HEK293T (cell line): ENCODE results near the gene LINGO1.

ENCODE experiments used
- CTCF ChIA-PET: fragments of 350-600 bp; formaldehyde crosslinking; extraction: SDS; loops from one replicate; lab custom pipeline; 2021; ENCODE audit warnings: antibody characterized with exemption, inconsistent platforms; lab: Yijun Ruan, JAX
- POLR2A ChIA-PET: fragments of 350-600 bp; formaldehyde crosslinking; extraction: SDS; loops from one replicate; lab custom pipeline; 2020; ENCODE audit warnings: antibody characterized with exemption, inconsistent platforms; lab: Yijun Ruan, JAX
- DNase-seq: peaks from one replicate; pipeline ENCODE4 v3.0.0; 2012; ENCODE audit warnings: mixed read lengths; ENCODE audit errors: extremely low spot score
- ARNT ChIP-seq: fragments of 450-650 bp; IDR thresholded peaks from 2 replicates; pipeline ENCODE4 v1.6.1; 2017; ENCODE audit warnings: mild to moderate bottlenecking
- BHLHE40 ChIP-seq: fragments of 450-650 bp; IDR thresholded peaks from 2 replicates; pipeline ENCODE4 v1.6.1; 2016; ENCODE audit warnings: mild to moderate bottlenecking, moderate library complexity, borderline replicate concordance
- CTBP1 ChIP-seq: fragments of 450-650 bp; IDR thresholded peaks from 2 replicates; pipeline ENCODE4 v1.6.1; 2016; ENCODE audit warnings: borderline replicate concordance
- ELF4 ChIP-seq: fragments of 450-650 bp; IDR thresholded peaks from 2 replicates; pipeline ENCODE4 v1.6.1; 2017; ENCODE audit warnings: antibody characterized with exemption
- FOXA1 ChIP-seq: fragments of 450-650 bp; IDR thresholded peaks from 2 replicates; pipeline ENCODE4 v1.6.1; 2016; ENCODE audit warnings: mild to moderate bottlenecking
- FOXK2 ChIP-seq: fragments of 450-650 bp; IDR thresholded peaks from 2 replicates; pipeline ENCODE4 v1.6.1; 2016; ENCODE audit warnings: mild to moderate bottlenecking
- FOXM1 ChIP-seq: fragments of 450-650 bp; IDR thresholded peaks from 2 replicates; pipeline ENCODE4 v1.6.1; 2017; ENCODE audit warnings: mild to moderate bottlenecking, borderline replicate concordance
- HDGF ChIP-seq: fragments of 450-650 bp; IDR thresholded peaks from 2 replicates; pipeline ENCODE4 v1.6.1; 2017; ENCODE audit warnings: antibody characterized with exemption, borderline replicate concordance
- LEF1 ChIP-seq: fragments of 450-650 bp; IDR thresholded peaks from 2 replicates; pipeline ENCODE4 v1.6.1; 2017; ENCODE audit warnings: mild to moderate bottlenecking, borderline replicate concordance
- NFRKB ChIP-seq: fragments of 450-650 bp; IDR thresholded peaks from 2 replicates; pipeline ENCODE4 v1.6.1; 2016; ENCODE audit warnings: mild to moderate bottlenecking, moderate library complexity
- PKNOX1 ChIP-seq: fragments of 450-650 bp; IDR thresholded peaks from 2 replicates; pipeline ENCODE4 v1.6.1; 2016
- SP1 ChIP-seq: fragments of 450-650 bp; IDR thresholded peaks from 2 replicates; pipeline ENCODE4 v1.6.1; 2017
- SUZ12 ChIP-seq: fragments of 450-650 bp; IDR thresholded peaks from 2 replicates; pipeline ENCODE4 v1.6.1; 2016; ENCODE audit warnings: mild to moderate bottlenecking
- TARDBP ChIP-seq: fragments of 450-650 bp; IDR thresholded peaks from 2 replicates; pipeline ENCODE4 v1.6.1; 2016
- ZNF384 ChIP-seq: fragments of 450-650 bp; IDR thresholded peaks from 2 replicates; pipeline ENCODE4 v1.6.1; 2016

The LINGO1 gene

GRCh38 chr15:77620297-77620696 is 12.4 kb downstream of the LINGO1 start:
- no peak for TF ChIP-seq BHLHE40
- no peak for TF ChIP-seq ARNT
- no peak for TF ChIP-seq HDGF
- TF ChIP-seq PKNOX1, result no peak
- ChIA-PET CTCF (interaction anchor here (0.6 kb wide), 1 partner anchor 13 kb away, joined by 3 read pairs; the partner anchor contains the start of gene LINGO1), POLR2A (no interaction called here)
- no peak for DNase-seq

DNA sequence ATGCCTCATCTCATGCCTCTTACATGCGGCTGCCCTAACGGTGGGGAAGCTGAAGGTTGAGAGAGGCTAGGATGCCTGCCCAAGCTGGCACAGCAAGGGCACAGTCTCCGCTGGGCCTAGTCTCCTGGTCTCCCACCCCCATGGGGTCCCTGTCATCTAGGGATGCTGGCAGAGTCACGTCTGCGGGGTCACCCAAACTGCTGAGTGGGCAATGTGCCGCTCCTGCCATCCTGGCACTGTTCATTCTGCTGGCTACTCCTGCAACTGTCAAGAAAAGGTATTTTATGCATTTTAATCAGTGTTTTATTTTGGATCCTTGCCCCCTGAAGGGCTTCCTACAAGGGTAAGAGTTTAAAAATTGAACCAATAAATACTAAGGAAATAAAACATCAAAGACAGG is 12.8 kb downstream of the LINGO1 start:
- DNase-seq, result no peak
- CTCF ChIA-PET, result interaction anchor here (0.6 to 3.9 kb wide), 2 partner anchors 13 to 14 kb away, joined by 3 to 65 read pairs; partner anchors contain the start of gene LINGO1
- no peak for TF ChIP-seq TARDBP
- TF ChIP-seq SUZ12, result no peak
- TF ChIP-seq CTBP1, result no peak
- POLR2A ChIA-PET, result no interaction called here

- ChIA-PET POLR2A (interaction anchor here (1.0 to 1.7 kb wide), 3 partner anchors 10 to 203 kb away, joined by 4 to 9 read pairs (median 5); no protein-coding TSS in a partner anchor), CTCF (interaction anchor here (0.5 to 3.9 kb wide), 19 partner anchors 9 to 514 kb away, joined by 3 to 65 read pairs (median 4); partner anchors contain the start of gene LINGO1)
- TF ChIP-seq ARNT (no peak), FOXA1 (no peak), PKNOX1 (peak; percentile 67)
- DNase-seq, result peak; percentile 69
These were observed 15.1 kb downstream of the LINGO1 start for GRCh38 chr15:77617476-77618230.

- ChIA-PET POLR2A (no interaction called here), CTCF (interaction anchor here (0.8 to 3.9 kb wide), 2 partner anchors 10 to 205 kb away, joined by 3 to 65 read pairs; no protein-coding TSS in a partner anchor)
- no peak for DNase-seq
- TF ChIP-seq ELF4 (no peak), BHLHE40 (no peak), SP1 (no peak)
These were observed 16.6 kb downstream of the LINGO1 start for GRCh38 chr15:77616072-77616471.

- POLR2A ChIA-PET, result no interaction called here
- no peak for DNase-seq
- TF ChIP-seq HDGF (no peak), CTBP1 (no peak), FOXK2 (no peak), FOXM1 (no peak), NFRKB (no peak), BHLHE40 (no peak), ELF4 (no peak)
- CTCF ChIA-PET, result interaction anchor here (0.8 kb wide), 1 partner anchor 205 kb away, joined by 3 read pairs; no protein-coding TSS in a partner anchor
These were observed 17.2 kb downstream of the LINGO1 start for GRCh38 chr15:77615472-77615871.

- CTCF ChIA-PET, result no interaction called here
- DNase-seq, result no peak
- TF ChIP-seq ZNF384 (no peak), ELF4 (no peak), FOXA1 (no peak), SP1 (no peak), ARNT (no peak), CTBP1 (no peak), PKNOX1 (no peak), LEF1 (no peak), FOXM1 (no peak)
- POLR2A ChIA-PET, result no interaction called here
These were observed 18.4 kb downstream of the LINGO1 start for GRCh38 chr15:77614251-77614806.

DNA sequence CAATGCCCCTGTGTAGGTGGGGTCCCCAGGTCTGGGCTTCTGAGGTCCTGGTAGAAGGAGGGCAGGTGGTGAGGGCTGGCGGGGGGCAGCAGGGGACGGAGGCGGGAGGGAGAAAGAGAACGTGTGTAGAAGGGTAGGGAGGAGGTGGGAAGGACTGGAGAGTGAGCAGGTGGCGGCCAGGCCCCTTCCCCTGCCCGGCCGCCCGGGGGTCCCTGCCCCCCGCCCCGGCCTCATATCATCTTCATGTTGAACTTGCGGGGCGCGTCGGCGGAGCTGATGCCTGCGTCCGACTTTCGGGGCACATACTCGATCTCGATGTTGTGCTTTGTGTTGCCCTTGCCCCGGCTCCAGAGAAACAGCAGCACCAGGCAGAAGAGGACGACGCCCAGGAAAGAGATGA is 18.9 kb downstream of the LINGO1 start:
- CTCF ChIA-PET, result no interaction called here
- TF ChIP-seq ARNT, result no peak
- TF ChIP-seq CTBP1, result no peak
- no peak for TF ChIP-seq FOXK2
- no peak for TF ChIP-seq BHLHE40
- TF ChIP-seq HDGF, result no peak
- no peak for TF ChIP-seq ZNF384
- TF ChIP-seq SUZ12, result no peak
- TF ChIP-seq PKNOX1, result no peak
- no peak for TF ChIP-seq NFRKB
- no peak for TF ChIP-seq LEF1
- POLR2A ChIA-PET, result no interaction called here
- no peak for DNase-seq
